Neural progenitor cell (in vitro differentiated cells): ENCODE results near the gene MARCO.

Experiments used
- CTCF ChIP-seq: fragments of 200-600 bp; sonication (generic); IDR thresholded peaks from 2 replicates; pipeline ENCODE4 v1.5.1; 2017; ENCODE audit warnings: antibody characterized with exemption, mild to moderate bottlenecking
- EZH2 ChIP-seq: fragments of 200-600 bp; sonication (generic); IDR thresholded peaks from 2 replicates; pipeline ENCODE4 v1.6.1; 2017; ENCODE audit warnings: antibody characterized with exemption, mild to moderate bottlenecking, moderate library complexity

GRCh38 chr2:118989481-118989880 lies 47.5 kb downstream of the MARCO start:
- TF ChIP-seq CTCF (no peak), EZH2 (no peak)
